ENCODE measurements around the gene DMD. TPM values are rescaled to one million over a fixed set of nuclear protein-coding genes. Genes with fewer than 3 reads are reported as not detected.

DMD gene
- total RNA-seq, 2 experiments from 2014 or later = 0.27 to 0.49 TPM

GRCh38 chrX:33062041-33062440 lies 149.3 kb downstream of the DMD start:
- TF ChIP-seq, protein P1, sequence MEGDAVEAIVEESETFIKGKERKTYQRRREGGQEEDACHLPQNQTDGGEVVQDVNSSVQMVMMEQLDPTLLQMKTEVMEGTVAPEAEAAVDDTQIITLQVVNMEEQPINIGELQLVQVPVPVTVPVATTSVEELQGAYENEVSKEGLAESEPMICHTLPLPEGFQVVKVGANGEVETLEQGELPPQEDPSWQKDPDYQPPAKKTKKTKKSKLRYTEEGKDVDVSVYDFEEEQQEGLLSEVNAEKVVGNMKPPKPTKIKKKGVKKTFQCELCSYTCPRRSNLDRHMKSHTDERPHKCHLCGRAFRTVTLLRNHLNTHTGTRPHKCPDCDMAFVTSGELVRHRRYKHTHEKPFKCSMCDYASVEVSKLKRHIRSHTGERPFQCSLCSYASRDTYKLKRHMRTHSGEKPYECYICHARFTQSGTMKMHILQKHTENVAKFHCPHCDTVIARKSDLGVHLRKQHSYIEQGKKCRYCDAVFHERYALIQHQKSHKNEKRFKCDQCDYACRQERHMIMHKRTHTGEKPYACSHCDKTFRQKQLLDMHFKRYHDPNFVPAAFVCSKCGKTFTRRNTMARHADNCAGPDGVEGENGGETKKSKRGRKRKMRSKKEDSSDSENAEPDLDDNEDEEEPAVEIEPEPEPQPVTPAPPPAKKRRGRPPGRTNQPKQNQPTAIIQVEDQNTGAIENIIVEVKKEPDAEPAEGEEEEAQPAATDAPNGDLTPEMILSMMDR (IDR thresholded peaks at IDR 0.05) = no peak
- Mint-ChIP-seq H3K27ac (no peak overlapping the region), H3K4me3 (no peak overlapping the region), H3K4me1 (ENCODE audit: low read depth) (no peaks in the 10 kb centered on the region), H3K36me3 (ENCODE audit: low read depth) (no peaks in the 10 kb centered on the region), H3K27me3 (no peaks in the 10 kb centered on the region), H3K9me3 (no peaks in the 10 kb centered on the region)
- ChIA-PET CTCF (no interaction called here), POLR2A (no interaction called here)
- no peak for ATAC-seq
- no peak for DNase-seq
- intact Hi-C loops (cut with micrococcal nuclease) = no loop called here

DNA sequence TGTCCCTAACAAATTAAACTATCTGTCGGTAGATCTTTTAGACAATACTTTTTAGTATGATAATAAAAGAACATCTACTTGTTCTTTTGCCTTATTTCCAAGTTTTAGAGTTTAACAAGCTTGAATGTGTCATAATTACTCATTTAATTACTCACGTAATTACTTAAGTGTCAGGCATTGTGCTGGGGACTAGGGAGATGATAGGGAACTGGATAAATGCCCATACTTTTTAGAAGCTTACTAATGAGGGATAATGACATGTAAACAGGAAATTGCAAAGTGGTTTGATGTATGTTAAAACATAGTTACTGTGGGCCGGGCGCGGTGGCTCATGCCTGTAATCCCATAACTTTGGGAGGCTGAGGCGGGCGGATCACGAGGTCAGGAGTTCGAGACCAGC lies 158.3 kb downstream of the DMD start:
- H3K4me1 Mint-ChIP-seq (ENCODE audit: low read depth) = no peaks in the 10 kb centered on the region
- no peak overlapping the region for H3K4me3 Mint-ChIP-seq
- H3K36me3 Mint-ChIP-seq (ENCODE audit: low read depth) = no peaks in the 10 kb centered on the region
- TF ChIP-seq, protein P1 (IDR thresholded peaks at IDR 0.05) = no peak
- DNase-seq (no peak), ATAC-seq (no peak)
- peaks cover 2% of the 10 kb centered on the region for H3K9me3 Mint-ChIP-seq
- no peaks in the 10 kb centered on the region for H3K27me3 Mint-ChIP-seq
- no peak overlapping the region for H3K27ac Mint-ChIP-seq
- CTCF ChIA-PET = no interaction called here
- intact Hi-C loops (cut with micrococcal nuclease) = no loop called here
- POLR2A ChIA-PET = no interaction called here

DNA sequence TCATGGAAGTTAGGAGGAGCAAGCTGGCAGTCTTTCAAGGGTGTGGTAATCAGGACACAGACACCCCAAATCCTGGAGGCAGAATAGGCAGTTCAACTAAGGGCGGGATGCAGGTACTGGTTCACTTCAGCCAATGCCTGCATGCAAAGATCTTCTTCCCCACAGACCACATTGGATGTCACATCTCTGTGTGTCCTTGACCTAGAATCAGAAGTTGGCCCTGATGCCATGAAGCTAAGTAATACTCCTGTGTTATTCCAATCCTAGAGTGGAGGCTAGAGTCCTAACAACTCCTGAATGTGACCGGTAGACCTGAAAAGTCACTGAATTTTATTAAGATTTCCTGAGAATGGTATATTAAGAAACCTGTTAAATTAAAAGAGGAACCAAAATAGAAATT lies 165.5 kb downstream of the DMD start:
- H3K27ac Mint-ChIP-seq = no peak overlapping the region
- POLR2A ChIA-PET = no interaction called here
- intact Hi-C loops (cut with micrococcal nuclease) = no loop called here
- no peaks in the 10 kb centered on the region for H3K36me3 Mint-ChIP-seq (ENCODE audit: low read depth)
- DNase-seq (no peak), ATAC-seq (no peak)
- CTCF ChIA-PET = no interaction called here
- TF ChIP-seq, protein P1 (IDR thresholded peaks at IDR 0.05) = no peak
- H3K4me1 Mint-ChIP-seq (ENCODE audit: low read depth) = no peaks in the 10 kb centered on the region
- no peak overlapping the region for H3K4me3 Mint-ChIP-seq
- H3K27me3 Mint-ChIP-seq = no peaks in the 10 kb centered on the region
- no peaks in the 10 kb centered on the region for H3K9me3 Mint-ChIP-seq

DNA sequence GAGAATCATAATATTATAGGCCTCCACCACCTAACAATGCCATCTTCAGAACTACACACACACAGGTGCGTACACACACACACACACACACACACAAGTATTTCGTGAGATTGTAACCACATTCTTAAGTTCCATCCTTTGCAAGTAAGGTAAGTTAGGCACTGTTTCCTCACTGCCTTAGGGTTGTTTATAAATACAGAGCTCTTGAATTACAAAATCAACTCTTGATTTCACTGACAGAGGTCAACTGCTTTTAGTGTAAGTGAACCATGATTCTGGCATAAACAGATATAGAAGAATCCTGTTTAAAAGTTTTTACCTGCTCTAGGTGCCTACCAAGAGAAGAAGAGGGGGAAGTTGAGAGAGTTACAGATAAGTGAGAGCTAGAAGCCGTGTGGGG lies 166.1 kb downstream of the DMD start:
- Mint-ChIP-seq H3K4me3 (no peak overlapping the region), H3K36me3 (ENCODE audit: low read depth) (no peaks in the 10 kb centered on the region), H3K27me3 (no peaks in the 10 kb centered on the region), H3K4me1 (ENCODE audit: low read depth) (no peaks in the 10 kb centered on the region), H3K27ac (no peak overlapping the region), H3K9me3 (no peaks in the 10 kb centered on the region)
- TF ChIP-seq, protein P1 (IDR thresholded peaks at IDR 0.05) = no peak
- ChIA-PET POLR2A (no interaction called here), CTCF (no interaction called here)
- DNase-seq = no peak
- intact Hi-C loops (cut with micrococcal nuclease) = no loop called here
- ATAC-seq = no peak

GRCh38 chrX:33041141-33041540 lies 170.2 kb downstream of the DMD start:
- POLR2A ChIA-PET = no interaction called here
- H3K4me3 Mint-ChIP-seq = no peak overlapping the region
- no peak overlapping the region for H3K27ac Mint-ChIP-seq
- no peaks in the 10 kb centered on the region for H3K36me3 Mint-ChIP-seq (ENCODE audit: low read depth)
- intact Hi-C loops (cut with micrococcal nuclease) = no loop called here
- H3K9me3 Mint-ChIP-seq = no peaks in the 10 kb centered on the region
- H3K4me1 Mint-ChIP-seq (ENCODE audit: low read depth) = no peaks in the 10 kb centered on the region
- TF ChIP-seq, protein P1 (IDR thresholded peaks at IDR 0.05) = no peak
- ATAC-seq = no peak
- CTCF ChIA-PET = no interaction called here
- no peak for DNase-seq
- H3K27me3 Mint-ChIP-seq = no peaks in the 10 kb centered on the region
